IPS-NIHi11 (cell line): ENCODE data around the gene CEMP1.
"Not testable (repeated sequence)": the region's sequence is repeated elsewhere in the genome, so short reads cannot be mapped to it uniquely, and the experiment has no call there.

Experiments used
- DNase-seq: peaks from one replicate; pipeline ENCODE4 v3.0.0; 2012; ENCODE audit warnings: mixed read lengths, low spot score

The CEMP1 gene

GRCh38 chr16:2535625-2536013 is 4.4 kb upstream of the CEMP1 start:
- DNase-seq = no peak

GRCh38 chr16:2534335-2534734 is 3.1 kb upstream of the CEMP1 start:
- DNase-seq = not testable (repeated sequence)

GRCh38 chr16:2533912-2534311 is 2.7 kb upstream of the CEMP1 start:
- no peak for DNase-seq

GRCh38 chr16:2533142-2533755 is 2.0 kb upstream of the CEMP1 start:
- DNase-seq = not testable (repeated sequence)

- peak; percentile 63 for DNase-seq
Measured at GRCh38 chr16:2532494-2533141, 1.4 kb upstream of the CEMP1 start.

- peak; percentile 97 for DNase-seq
Measured at GRCh38 chr16:2531696-2532493, 687 bp upstream of the CEMP1 start.

- DNase-seq = peak; percentile 54
Measured at GRCh38 chr16:2530629-2531318, 434 bp downstream of the CEMP1 start.

GRCh38 chr16:2529961-2530628 is 1.1 kb downstream of the CEMP1 start:
- no peak for DNase-seq

- peak; percentile 58 for DNase-seq
Measured at GRCh38 chr16:2529061-2529931, 1.9 kb downstream of the CEMP1 start.

- DNase-seq = no peak
Measured at GRCh38 chr16:2528161-2529060, 2.8 kb downstream of the CEMP1 start.

- no peak for DNase-seq
Measured at GRCh38 chr16:2527784-2528100, 3.5 kb downstream of the CEMP1 start.

GRCh38 chr16:2527071-2527783 is 4.0 kb downstream of the CEMP1 start:
- DNase-seq = no peak

GRCh38 chr16:2526135-2526534 is 5.1 kb downstream of the CEMP1 start:
- DNase-seq = no peak

- no peak for DNase-seq
Measured at GRCh38 chr16:2524339-2524938, 6.8 kb downstream of the CEMP1 start.

GRCh38 chr16:2523801-2524231 is 7.4 kb downstream of the CEMP1 start:
- no peak for DNase-seq

- peak; percentile 63 for DNase-seq
Measured at GRCh38 chr16:2520784-2521531, 10.2 kb downstream of the CEMP1 start.

- peak; percentile 98 for DNase-seq
Measured at GRCh38 chr16:2520097-2520783, 11.0 kb downstream of the CEMP1 start, which contains the start of gene AMDHD2. TSS of gene AMDHD2 (plus strand) at chr16:2520371. CDS start at chr16:2520459, 88 bp downstream.

GRCh38 chr16:2519711-2520080 is 11.5 kb downstream of the CEMP1 start:
- no peak for DNase-seq
